H1 (cell line): ENCODE measurements around the gene PRSS22. TPM values are rescaled to one million over a fixed set of nuclear protein-coding genes. Genes with fewer than 3 reads are reported as not detected.

Experiments used
- ATF3 ChIP-seq: IDR thresholded peaks from 2 replicates; pipeline ENCODE4 v1.6.1; 2011; ENCODE audit warnings: low read depth, mild to moderate bottlenecking, low read length; ENCODE audit not compliant: insufficient read depth
- PHF8 ChIP-seq: fragments of 200-600 bp; sonication (generic); conservative IDR thresholded peaks from 2 replicates; pipeline ENCODE4 v1.7.1; 2012; ENCODE audit warnings: low read depth, mild to moderate bottlenecking, inconsistent platforms, low read length, moderate library complexity
- POLR2A ChIP-seq, 2 experiments: IDR thresholded peaks; 1 replicate in 1 of 2; 2 replicates in 1 of 2; pipeline ENCODE4 v1.6.1; 2011; ENCODE audit warnings: low read depth in 2 of 2, low read length in 2 of 2, mild to moderate bottlenecking in 2 of 2; ENCODE audit errors: control extremely low read depth in 1 of 2
- SIN3A ChIP-seq, 2 experiments: IDR thresholded peaks in 1 of 2; conservative IDR thresholded peaks in 1 of 2; 2 replicates each; pipeline ENCODE4 v1.6.1; 2011 to 2012; ENCODE audit warnings: low read length in 2 of 2, improper control_type of control experiment in 1 of 2, low read depth in 1 of 2, mild to moderate bottlenecking in 1 of 2
- polyA plus RNA-seq, 7 experiments: library from polyadenylated mRNA; depleted of rRNA in 3 of 7; stranded (reverse) in 5 of 7; unstranded in 2 of 7; fragments of >200 nt in 5 of 7; fragments of 200-250 nt in 2 of 7; gene quantifications; 1 replicate in 5 of 7; 2 replicates in 1 of 7; 4 replicates in 1 of 7; pipeline versions ENCODE4 v1.2.1 to v1.2.3, GENCODE V29; 2011 to 2013; ENCODE audit warnings: missing spikeins in 2 of 7, mixed read lengths in 2 of 7
- total RNA-seq: library from RNA; stranded (reverse); fragmentation: NEBNext Ultra II Directional; extraction: Animal tissue kit (Norgen Biotek cat#: 25700); gene quantifications from 2 replicates; pipeline ENCODE4 v1.2.1, GENCODE V29; 2021

Gene PRSS22
- total and polyA plus RNA-seq, 2 of the 8 experiments (the other 6 are each of a cell fraction or from before 2014, with no cell fraction given), result 4.0 to 4.4 TPM

- no peak for TF ChIP-seq ATF3
- TF ChIP-seq POLR2A (IDR thresholded peaks at IDR 0.05; ENCODE audit: control extremely low read depth in 1 of 2, low read depth in 2 of 2, low read length in 2 of 2), result no peak
- TF ChIP-seq PHF8, result no peak
- TF ChIP-seq SIN3A (conservative IDR thresholded peaks at IDR 0.05 in 1 of 2, IDR thresholded peaks at IDR 0.05 in 1 of 2; ENCODE audit: low read depth in 1 of 2, low read length in 2 of 2), result no peak
- TF ChIP-seq, all 59 proteins: peak for 0
Observed at GRCh38 chr16:2834968-2835367, 23.0 kb downstream of the PRSS22 start (continued).
